GM19239 (cell line): ENCODE measurements around the gene HRC.

Experiments
- DNase-seq: peaks from one replicate; pipeline ENCODE4 v3.0.0; 2011; ENCODE audit warnings: low spot score; ENCODE audit not compliant: insufficient read length
- FAIRE-seq: peaks from 2 replicates; lab custom pipeline; 2011; peaks lifted over from hg19 to GRCh38; lab: Jason Lieb, UNC

The HRC gene

DNA sequence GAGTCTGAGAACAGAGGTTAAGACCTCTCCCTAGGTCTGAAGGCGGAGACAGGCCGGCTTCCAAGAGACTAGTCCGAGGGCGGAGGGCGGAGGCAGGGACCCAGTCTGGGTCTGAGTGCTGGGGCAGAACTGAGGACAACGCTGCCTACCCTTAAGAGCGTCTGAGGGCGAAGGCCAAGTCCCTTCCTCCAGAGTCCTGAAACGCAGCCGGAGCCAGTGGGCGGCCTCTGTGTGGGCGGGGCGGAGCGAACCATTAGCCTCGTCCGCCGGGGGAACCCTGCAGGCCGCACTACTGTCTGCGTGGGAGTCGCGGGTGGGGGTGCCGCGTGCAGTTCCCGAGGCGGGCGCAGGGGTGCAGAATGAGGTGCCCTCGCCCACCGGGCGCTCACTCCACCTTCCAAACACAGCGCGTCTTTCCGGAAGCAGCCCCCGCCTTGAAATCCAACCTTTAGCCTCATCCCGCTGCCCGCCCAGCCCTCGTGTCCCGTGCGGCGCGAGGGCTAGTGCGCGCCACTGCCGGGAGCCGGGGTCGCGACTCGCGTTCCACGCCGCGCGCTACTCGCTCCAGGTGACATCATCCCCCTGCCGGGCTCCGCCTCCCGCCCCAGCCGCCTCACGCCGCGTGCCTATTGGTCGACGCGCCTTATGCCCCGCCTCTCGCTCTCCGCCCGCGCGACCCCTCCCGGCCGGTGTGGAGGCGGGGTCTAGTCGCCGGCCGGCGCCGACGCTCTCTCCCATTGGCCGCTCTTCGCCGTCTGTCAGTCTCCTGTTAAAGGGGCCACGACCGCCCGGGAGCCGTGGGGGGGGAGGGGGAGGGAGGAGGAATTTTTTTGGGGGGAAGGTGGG is 36.4 kb downstream of the HRC start, which contains the start of gene C19orf73:
C19orf73 (minus strand) TSS at position 579 of the 846 bp plus-strand sequence; CDS start at position 458, 121 bp downstream.
- FAIRE-seq (peak; percentile 94), DNase-seq (peak; percentile 94)

DNA sequence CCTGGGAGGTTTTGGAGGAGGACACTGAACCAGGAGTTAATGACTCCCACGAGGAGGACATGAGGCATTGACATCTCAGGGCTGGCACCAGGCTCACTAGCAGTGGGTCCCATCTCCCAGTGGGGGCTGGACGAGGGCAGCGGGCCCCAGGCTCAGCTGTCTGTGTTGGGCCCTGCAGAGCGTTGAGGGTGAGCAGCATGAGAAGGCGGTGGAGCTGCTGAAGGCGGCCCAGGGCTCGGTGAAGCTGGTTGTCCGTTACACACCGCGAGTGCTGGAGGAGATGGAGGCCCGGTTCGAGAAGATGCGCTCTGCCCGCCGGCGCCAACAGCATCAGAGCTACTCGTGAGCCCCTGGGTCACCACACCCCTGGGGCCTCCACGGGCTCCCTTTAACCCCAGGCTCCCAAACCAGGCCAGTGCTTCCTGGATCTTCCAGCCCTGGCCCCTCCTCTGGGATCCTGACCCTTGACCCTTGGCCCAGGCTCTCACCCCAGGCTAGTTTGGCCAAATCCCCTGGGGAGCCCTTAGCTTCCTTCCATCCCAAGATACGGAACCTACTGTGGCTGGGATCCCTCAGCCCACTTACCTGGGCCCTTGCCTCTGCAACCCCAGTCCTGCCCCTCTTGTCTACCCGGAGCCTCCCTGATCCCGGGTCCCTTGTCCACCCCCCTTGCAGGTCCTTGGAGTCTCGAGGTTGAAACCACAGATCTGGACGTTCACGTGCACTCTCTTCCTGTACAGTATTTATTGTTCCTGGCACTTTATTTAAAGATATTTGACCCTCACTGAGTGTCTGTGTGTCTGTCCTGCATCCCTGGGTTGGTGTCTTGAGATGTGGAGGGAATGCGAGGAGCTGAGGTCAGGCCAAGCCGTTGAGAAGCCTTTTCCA is 37.3 kb downstream of the HRC start:
- no peak for FAIRE-seq
- no peak for DNase-seq

DNA sequence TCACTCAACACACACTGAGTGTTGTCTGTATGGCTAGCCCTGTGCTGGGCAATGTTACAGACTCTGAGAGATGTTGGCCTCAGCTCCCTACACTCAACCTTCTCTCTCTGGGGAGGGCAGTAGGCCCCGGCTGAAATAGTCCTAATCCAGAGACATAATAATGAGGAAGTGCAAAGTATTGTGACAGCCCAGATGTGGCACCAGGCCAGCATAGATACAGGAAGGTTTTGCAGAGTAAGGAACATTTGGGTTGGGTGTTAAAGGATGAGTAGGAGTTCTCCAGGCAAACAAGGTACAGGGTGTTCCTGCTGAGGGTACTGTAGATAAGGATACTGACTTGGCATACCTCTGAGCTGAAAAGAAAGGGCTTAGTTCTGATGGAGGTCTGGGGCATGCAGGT is 38.7 kb downstream of the HRC start:
- FAIRE-seq (no peak), DNase-seq (no peak)

DNA sequence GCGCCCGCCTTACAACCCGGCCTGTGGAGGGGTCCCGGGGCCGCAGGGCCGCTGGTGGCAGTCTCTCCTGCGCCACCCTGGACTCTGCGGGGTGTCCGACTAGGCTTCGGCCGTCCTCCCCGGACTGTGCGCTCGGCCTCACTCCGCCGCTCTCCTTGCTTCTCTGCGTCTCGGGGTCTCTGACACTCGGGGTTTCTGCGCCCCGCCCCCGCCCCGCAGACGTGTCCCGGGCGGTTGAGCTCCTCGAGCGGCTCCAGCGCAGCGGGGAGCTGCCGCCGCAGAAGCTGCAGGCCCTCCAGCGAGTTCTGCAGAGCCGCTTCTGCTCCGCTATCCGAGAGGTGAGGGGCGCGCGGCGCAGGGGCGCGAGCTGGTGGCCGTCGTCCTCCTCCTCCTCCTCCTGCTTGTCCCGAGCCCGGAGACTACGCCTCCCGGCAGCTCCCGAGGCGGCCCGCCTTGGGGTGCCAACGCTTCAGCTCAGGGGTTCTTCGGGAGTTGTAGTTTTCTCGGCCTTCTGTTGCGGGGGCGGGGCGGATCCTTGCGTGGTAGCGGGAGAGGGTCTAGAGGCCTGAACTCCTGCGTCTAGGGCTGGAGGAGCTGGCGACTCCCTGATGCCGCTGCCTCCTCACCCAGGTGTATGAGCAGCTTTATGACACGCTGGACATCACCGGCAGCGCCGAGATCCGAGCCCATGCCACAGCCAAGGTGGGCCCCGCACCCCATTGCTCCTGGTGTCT is 40.4 kb downstream of the HRC start:
- no peak for DNase-seq
- FAIRE-seq: no peak

GRCh38 chr19:49113762-49114629 is 41.2 kb downstream of the HRC start, which contains the start of gene LIN7B:
Gene LIN7B (plus strand): TSS chr19:49114370. CDS start chr19:49114405, 35 bp downstream.
- DNase-seq (peak; percentile 95), FAIRE-seq (no peak)

DNA sequence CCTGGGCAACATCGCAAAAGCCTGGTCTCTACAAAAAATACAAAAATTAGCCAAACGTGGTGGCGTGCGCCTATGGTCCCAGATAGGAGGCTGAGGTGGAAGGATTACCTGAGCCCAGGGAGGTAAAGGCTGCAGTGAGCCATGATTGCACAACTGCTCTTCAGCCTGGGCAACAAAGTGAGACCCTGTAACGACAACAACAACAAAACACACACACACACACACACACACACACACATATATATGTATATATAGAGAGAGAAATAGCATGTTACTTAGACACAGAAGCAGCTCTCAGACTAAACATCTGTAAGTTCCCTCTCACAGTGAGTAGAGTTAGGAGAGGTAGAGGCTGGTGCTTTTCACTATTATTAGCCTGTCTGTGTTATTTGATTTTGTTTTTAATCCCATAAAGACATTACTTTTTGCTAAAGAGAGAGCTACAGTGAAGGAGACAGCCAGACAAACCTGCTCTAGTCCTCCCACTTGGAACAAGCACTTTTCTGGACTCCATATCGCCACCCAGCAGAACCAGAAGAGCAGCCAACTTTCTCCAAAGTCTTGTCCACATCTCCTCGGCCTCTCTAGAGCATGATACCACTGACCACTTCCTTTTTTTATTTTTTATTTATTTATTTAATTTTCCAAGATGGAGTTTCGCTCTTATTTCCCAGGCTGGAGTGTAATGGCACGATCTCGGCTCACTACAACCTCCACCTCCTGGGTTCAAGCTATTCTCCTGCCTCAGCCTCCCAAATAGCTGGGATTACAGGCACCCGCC is 43.8 kb downstream of the HRC start:
- DNase-seq (no peak), FAIRE-seq (no peak)

DNA sequence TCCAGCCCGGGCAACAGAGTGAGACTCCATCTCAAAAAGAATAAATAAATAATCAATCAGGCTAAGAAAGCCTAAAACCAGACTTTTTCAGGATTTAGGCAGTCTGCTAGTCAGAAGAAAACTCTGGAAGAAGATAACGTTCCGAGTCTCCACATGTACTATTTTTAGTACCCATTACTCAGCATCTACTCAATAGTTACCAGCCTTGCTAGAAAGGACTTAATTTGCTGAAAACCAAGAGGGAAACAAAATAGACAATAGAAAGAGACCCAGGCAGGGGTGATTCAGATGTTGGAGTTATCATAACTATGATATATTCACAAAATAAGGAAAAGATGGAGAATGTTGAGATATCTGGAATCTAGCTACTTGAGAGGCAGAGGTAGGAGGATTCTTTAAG is 44.6 kb downstream of the HRC start:
- FAIRE-seq (no peak), DNase-seq (no peak)

DNA sequence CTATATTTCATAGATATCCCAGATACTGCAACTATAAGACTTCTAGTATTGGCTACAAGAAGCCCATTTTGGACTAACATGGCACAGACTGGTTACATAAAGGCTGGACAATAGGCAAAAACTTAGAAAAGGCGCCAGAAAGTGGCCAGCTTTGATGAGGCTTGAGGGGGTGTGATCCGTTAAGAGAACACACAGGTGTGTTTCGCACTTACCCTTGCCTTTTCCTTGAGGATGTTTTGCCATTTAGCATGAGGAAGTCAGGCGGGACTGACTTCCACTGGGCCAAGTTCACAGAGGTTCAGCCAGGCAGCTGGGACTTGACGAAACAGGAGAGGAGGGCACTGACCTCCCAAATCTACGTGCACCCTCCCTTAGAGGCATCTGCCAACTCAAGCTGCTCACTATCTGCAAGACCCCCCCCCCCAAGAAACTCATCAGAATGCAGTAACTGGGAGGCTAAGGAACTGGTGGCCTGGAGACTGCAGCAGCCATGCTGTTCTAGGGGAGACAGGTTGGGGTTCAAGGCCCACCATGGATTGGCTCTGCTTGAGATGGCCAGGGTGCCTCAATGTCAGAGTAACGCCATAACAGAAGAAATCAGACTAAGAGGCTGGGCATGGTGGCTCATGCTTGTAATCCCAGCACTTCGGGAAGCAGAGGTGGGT is 45.5 kb downstream of the HRC start:
- FAIRE-seq: no peak
- DNase-seq: no peak

- no peak for FAIRE-seq
- no peak for DNase-seq
Observed at GRCh38 chr19:49109051-49109450, 46.1 kb downstream of the HRC start.

GRCh38 chr19:49107625-49108459 is 47.4 kb downstream of the HRC start:
- DNase-seq (no peak), FAIRE-seq (no peak)

DNA sequence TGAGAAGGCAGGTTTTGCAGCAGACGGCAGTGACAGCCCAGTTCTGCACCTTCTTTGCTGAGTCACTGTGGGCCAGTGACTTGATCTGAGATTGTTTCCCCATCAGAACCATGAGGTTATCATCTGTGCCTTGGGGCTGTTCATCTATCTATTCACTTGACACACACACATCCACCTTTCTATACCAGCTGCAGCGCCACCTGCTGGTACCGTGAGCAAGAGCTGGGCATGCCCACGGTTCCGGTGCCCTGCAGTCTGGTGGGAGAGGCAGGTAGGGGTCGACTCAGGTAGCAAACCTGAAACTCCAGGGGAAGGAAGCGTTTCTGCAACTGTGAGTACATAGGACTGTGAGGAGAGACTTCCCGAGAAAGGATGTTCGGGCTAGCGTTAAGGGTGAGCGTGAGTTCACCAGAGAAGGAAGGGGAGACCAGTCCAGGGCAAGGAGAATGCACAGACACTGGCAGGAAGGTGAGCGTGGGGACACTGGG is 48.5 kb downstream of the HRC start:
- DNase-seq (peak; percentile 63), FAIRE-seq (peak; percentile 26)

DNA sequence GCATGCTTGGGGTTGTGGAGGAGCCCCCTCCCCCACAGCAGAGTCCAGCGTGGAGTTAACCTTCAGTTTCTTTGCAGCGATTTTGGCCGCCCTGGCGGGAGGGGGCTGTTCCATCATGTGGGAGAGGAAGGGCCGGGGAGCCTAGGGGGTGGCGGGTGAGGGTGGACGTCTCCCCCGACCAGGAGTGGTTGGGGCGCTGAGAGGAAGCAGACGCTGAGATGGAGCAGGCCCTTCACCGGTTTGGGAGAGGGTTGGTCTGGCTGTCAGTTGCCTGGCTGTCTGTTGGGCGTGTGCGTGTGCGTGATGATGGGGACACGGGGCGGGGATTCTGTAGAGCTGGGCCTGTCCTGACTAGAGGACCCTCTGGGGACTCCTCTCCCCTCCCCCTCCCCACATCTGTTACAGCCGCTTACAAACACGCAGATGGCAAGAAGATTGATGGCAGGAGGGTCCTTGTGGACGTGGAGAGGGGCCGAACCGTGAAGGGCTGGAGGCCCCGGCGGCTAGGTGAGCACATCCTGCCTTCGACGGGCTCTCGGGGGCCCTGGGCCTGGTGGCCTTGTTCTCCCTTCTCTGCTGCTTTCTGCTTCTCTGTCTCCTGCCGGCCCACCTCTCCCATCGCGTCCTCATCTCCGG is 50.8 kb downstream of the HRC start:
- DNase-seq: no peak
- FAIRE-seq: no peak

- DNase-seq (no peak), FAIRE-seq (no peak)
Observed at GRCh38 chr19:49103331-49104085, 51.7 kb downstream of the HRC start.

- FAIRE-seq (no peak), DNase-seq (no peak)
Observed at GRCh38 chr19:49102303-49102702, 52.9 kb downstream of the HRC start.
